K562 (cell line): ENCODE results near the gene NRSN2. TPM values are rescaled to one million over a fixed set of nuclear protein-coding genes. Genes with fewer than 3 reads are reported as not detected.

Source experiments
- CUX1 ChIP-seq: fragments of 200-800 bp; sonication (Bioruptor generic); IDR thresholded peaks from 2 replicates; pipeline ENCODE4 v1.6.1; 2016; ENCODE audit warnings: missing genetic modification characterization, missing compliant biosample characterization
- GTF2F1 ChIP-seq: IDR thresholded peaks from 2 replicates; pipeline ENCODE4 v1.6.1; 2011; ENCODE audit warnings: low read depth, low read length, improper control_type of control experiment
- HCFC1 ChIP-seq: IDR thresholded peaks from 2 replicates; pipeline ENCODE4 v1.6.1; 2012; ENCODE audit warnings: low read depth, low read length, improper control_type of control experiment
- HNRNPLL ChIP-seq: fragments of 200-400 bp; formaldehyde crosslinking; IDR thresholded peaks from 2 replicates; pipeline ENCODE4 v1.6.1; 2017; ENCODE audit warnings: low read length, low read depth, mild to moderate bottlenecking; ENCODE audit not compliant: poor library complexity, severe bottlenecking
- IRF9 ChIP-seq: fragments of 450-650 bp; IDR thresholded peaks from 2 replicates; pipeline ENCODE4 v1.6.1; 2016; ENCODE audit warnings: missing biosample characterization, missing genetic modification characterization
- KDM4B ChIP-seq, 2 experiments: fragments of 450-650 bp in 1 of 2; sonication (generic) in 1 of 2; IDR thresholded peaks; 2 replicates each; pipeline ENCODE4 v1.6.1; 2016 to 2017; ENCODE audit warnings: borderline replicate concordance in 2 of 2, antibody characterized with exemption in 1 of 2, low read depth in 1 of 2, mild to moderate bottlenecking in 1 of 2
- PBX2 ChIP-seq, 2 experiments: IDR thresholded peaks in 1 of 2; conservative IDR thresholded peaks in 1 of 2; 2 replicates each; pipeline ENCODE4 v1.6.1; 2016; ENCODE audit warnings: low read depth in 2 of 2, mild to moderate bottlenecking in 1 of 2, missing compliant biosample characterization in 1 of 2, missing genetic modification characterization in 1 of 2, moderate library complexity in 1 of 2
- PHF8 ChIP-seq: fragments of 200-600 bp; sonication (generic); IDR thresholded peaks from 2 replicates; pipeline ENCODE4 v1.6.1; 2012; ENCODE audit warnings: mixed run types, mild to moderate bottlenecking, inconsistent platforms, low read length, moderate library complexity, borderline replicate concordance
- POLR2A ChIP-seq: fragments of 450-650 bp; conservative IDR thresholded peaks from 2 replicates; pipeline ENCODE4 v1.6.1; 2016
- RBFOX2 ChIP-seq: fragments of 200-400 bp; formaldehyde crosslinking; IDR thresholded peaks from 2 replicates; pipeline ENCODE4 v1.6.1; 2017; ENCODE audit warnings: low read depth, mild to moderate bottlenecking, low read length, moderate library complexity
- SAP30 ChIP-seq: fragments of 200-600 bp; sonication (generic); IDR thresholded peaks from 2 replicates; pipeline ENCODE4 v1.6.1; 2012; ENCODE audit warnings: borderline replicate concordance, low read depth, mild to moderate bottlenecking, moderate library complexity, low read length, control low read depth, inconsistent platforms; ENCODE audit not compliant: insufficient read depth, poor library complexity, severe bottlenecking
- USF1 ChIP-seq: sonication (generic); formaldehyde crosslinking; IDR thresholded peaks from 2 replicates; pipeline ENCODE4 v1.9.0; 2022; ENCODE audit warnings: mild to moderate bottlenecking, missing genetic modification reagents
- ZC3H11A ChIP-seq: IDR thresholded peaks from 2 replicates; pipeline ENCODE4 v1.6.1; 2012; ENCODE audit warnings: low read depth, low read length, improper control_type of control experiment
- ZFP36 ChIP-seq: fragments of 150-350 bp; IDR thresholded peaks from 2 replicates; pipeline ENCODE4 v1.6.1; 2018; ENCODE audit warnings: low read length, low read depth; ENCODE audit not compliant: partially characterized antibody
- ZKSCAN1 ChIP-seq: fragments of 150-350 bp; IDR thresholded peaks from 2 replicates; pipeline ENCODE4 v1.6.1; 2016; ENCODE audit warnings: low read depth, low read length
- ZNF197 ChIP-seq: fragments of 200-800 bp; sonication (Bioruptor generic); IDR thresholded peaks from 2 replicates; pipeline ENCODE4 v1.6.1; 2016; ENCODE audit warnings: low read depth, missing genetic modification characterization, missing compliant biosample characterization
- ZNF77 ChIP-seq: fragments of 250-450 bp; sonication (Bioruptor Pico); IDR thresholded peaks from 2 replicates; pipeline ENCODE4 v1.5.0; 2020
- polyA plus RNA-seq, 8 experiments: library from polyadenylated mRNA; depleted of rRNA in 4 of 8; stranded (reverse) in 5 of 8; unstranded in 3 of 8; fragments of >200 nt; fragmentation: Nextera tagmentation in 2 of 8; fragmentation: Illumina TruSeq in 1 of 8; extraction: Ambion mirVana in 2 of 8; extraction: Trizol in 1 of 8; gene quantifications; 2 replicates each; pipeline versions ENCODE4 v1.2.1 to v1.2.3, GENCODE V29; 2011 to 2014; ENCODE audit warnings: inconsistent platforms in 1 of 8, missing spikeins in 1 of 8
- total RNA-seq, 7 experiments: library from RNA; depleted of rRNA in 6 of 7; stranded (reverse); fragments of >200 nt in 6 of 7; fragmentation: Illumina TruSeq in 2 of 7; extraction: Trizol in 2 of 7; gene quantifications; 2 replicates each; pipeline versions ENCODE4 v1.2.1 to v1.2.3, GENCODE V29; 2011 to 2021; ENCODE audit warnings: low replicate concordance in 1 of 7

Gene NRSN2
- total and polyA plus RNA-seq, 9 of the 15 experiments (the other 6 are each of a cell fraction or from before 2014, with no cell fraction given): 7.5 to 29.7 (median 11.1) TPM

GRCh38 chr20:371755-372542, 25.0 kb downstream of the NRSN2 start (continued):
- no peak for TF ChIP-seq PBX2 (CRISPR knock-in tag; IDR thresholded peaks at IDR 0.05; ENCODE audit: low read depth)
- TF ChIP-seq PBX2 (tag; conservative IDR thresholded peaks at IDR 0.05; ENCODE audit: low read depth): no peak
- no peak for TF ChIP-seq ZC3H11A
- no peak for TF ChIP-seq SAP30
- peak; percentile 70 for TF ChIP-seq USF1 (CRISPR knock-in tag)
- no peak for TF ChIP-seq ZNF77
- peak; percentile 83 for TF ChIP-seq RBFOX2
- peak; percentile 46 for TF ChIP-seq HCFC1
- no peak for TF ChIP-seq GTF2F1
- TF ChIP-seq HNRNPLL: no peak
- peak; percentile 64 for TF ChIP-seq POLR2A
- TF ChIP-seq CUX1 (CRISPR knock-in tag): no peak
- TF ChIP-seq IRF9 (tag): peak; percentile 93
- no peak; the same call in 1 of the 2 replicates for TF ChIP-seq ZNF197 (CRISPR knock-in tag)
- no peak; the same call in 1 of the 2 replicates for TF ChIP-seq PHF8
- peak in 1 of 2 experiments; percentile 64; a peak in 1 of 4 replicates for TF ChIP-seq KDM4B (IDR thresholded peaks at IDR 0.05; ENCODE audit: borderline replicate concordance in 2 of 2, low read depth in 1 of 2)
- no peak for TF ChIP-seq ZKSCAN1
- no peak for TF ChIP-seq ZFP36
